Astrocyte (in vitro differentiated cells and primary cell): ENCODE results near the gene SMARCC2.

ENCODE experiments used
- EZH2 ChIP-seq: IDR thresholded peaks from 2 replicates; pipeline ENCODE4 v1.6.1; 2012; ENCODE audit warnings: mild to moderate bottlenecking, low read length, inconsistent platforms; ENCODE audit not compliant: insufficient read depth
- TF ChIP-seq, protein P1 (sequence below): IDR thresholded peaks from 2 replicates; pipeline ENCODE4 v1.5.1; 2011; ENCODE audit warnings: low read depth, mild to moderate bottlenecking, inconsistent platforms, low read length, moderate library complexity; ENCODE audit not compliant: insufficient read depth

DNA sequence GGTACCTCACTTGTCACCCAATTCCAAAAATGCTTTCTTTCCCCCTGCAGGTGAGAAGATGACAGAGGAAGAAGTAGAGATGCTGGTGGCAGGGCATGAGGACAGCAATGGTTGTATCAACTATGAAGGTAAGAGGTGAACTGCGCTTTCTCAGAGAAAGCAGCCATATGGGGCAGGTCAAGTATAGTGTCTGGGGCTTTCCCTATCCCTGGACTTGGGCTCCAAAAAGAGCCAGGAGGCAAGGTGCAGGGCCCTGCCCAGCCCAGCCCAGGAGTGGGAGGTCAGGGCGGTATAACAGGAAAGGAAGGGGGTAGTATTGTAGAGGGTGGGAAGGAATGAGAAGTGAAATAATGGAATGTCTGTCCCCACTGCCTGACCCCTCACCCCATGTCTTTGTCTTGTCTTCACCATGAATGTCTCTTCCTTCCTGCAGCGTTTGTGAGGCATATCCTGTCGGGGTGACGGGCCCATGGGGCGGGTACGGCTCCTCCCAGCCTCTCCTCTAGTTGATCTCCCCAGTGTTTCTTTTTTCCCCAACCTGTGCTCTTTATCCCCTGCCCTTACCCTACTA is 29.0 kb downstream of the SMARCC2 start:
- TF ChIP-seq, protein P1, sequence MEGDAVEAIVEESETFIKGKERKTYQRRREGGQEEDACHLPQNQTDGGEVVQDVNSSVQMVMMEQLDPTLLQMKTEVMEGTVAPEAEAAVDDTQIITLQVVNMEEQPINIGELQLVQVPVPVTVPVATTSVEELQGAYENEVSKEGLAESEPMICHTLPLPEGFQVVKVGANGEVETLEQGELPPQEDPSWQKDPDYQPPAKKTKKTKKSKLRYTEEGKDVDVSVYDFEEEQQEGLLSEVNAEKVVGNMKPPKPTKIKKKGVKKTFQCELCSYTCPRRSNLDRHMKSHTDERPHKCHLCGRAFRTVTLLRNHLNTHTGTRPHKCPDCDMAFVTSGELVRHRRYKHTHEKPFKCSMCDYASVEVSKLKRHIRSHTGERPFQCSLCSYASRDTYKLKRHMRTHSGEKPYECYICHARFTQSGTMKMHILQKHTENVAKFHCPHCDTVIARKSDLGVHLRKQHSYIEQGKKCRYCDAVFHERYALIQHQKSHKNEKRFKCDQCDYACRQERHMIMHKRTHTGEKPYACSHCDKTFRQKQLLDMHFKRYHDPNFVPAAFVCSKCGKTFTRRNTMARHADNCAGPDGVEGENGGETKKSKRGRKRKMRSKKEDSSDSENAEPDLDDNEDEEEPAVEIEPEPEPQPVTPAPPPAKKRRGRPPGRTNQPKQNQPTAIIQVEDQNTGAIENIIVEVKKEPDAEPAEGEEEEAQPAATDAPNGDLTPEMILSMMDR, result no peak
- TF ChIP-seq EZH2, result no peak
